ENCODE results near the gene RPP21.
"Not testable (repeated sequence)": the region's sequence is repeated elsewhere in the genome, so short reads cannot be mapped to it uniquely, and the experiment has no call there.

The RPP21 gene

GRCh38 chr6:30329331-30329730 is 15.6 kb upstream of the RPP21 start:
- ATAC-seq (no peak), DNase-seq (no peak)

- DNase-seq, result no peak
- no peak for ATAC-seq
Observed at GRCh38 chr6:30331981-30332380, 13.0 kb upstream of the RPP21 start.

GRCh38 chr6:30334075-30334783 is 10.7 kb upstream of the RPP21 start:
- DNase-seq, result no peak
- ATAC-seq, result no peak

- DNase-seq (no peak), ATAC-seq (no peak)
Observed at GRCh38 chr6:30340589-30341054, 4.3 kb upstream of the RPP21 start.

- DNase-seq, result no peak
- ATAC-seq, result no peak
Observed at GRCh38 chr6:30341218-30341617, 3.7 kb upstream of the RPP21 start.

GRCh38 chr6:30341728-30342127 is 3.2 kb upstream of the RPP21 start:
- ATAC-seq (no peak), DNase-seq (no peak)

- no peak for DNase-seq
- peak; percentile 6 for ATAC-seq
Observed at GRCh38 chr6:30344191-30344867, 627 bp upstream of the RPP21 start.

- ATAC-seq (no peak), DNase-seq (no peak)
Observed at GRCh38 chr6:30345852-30346251, 896 bp downstream of the RPP21 start.

- ATAC-seq (no peak), DNase-seq (no peak)
Observed at GRCh38 chr6:30348957-30349356, 4.0 kb downstream of the RPP21 start.

GRCh38 chr6:30349421-30350177 is 4.6 kb downstream of the RPP21 start:
- ATAC-seq (no peak), DNase-seq (no peak)

GRCh38 chr6:30350524-30350923 is 5.6 kb downstream of the RPP21 start:
- ATAC-seq, result no peak

GRCh38 chr6:30352550-30352949 is 7.6 kb downstream of the RPP21 start:
- DNase-seq, result no peak
- ATAC-seq, result no peak

More at GRCh38 chr6:30350524-30350923, 5.6 kb downstream of the RPP21 start:
- DNase-seq, result no peak

GRCh38 chr6:30355281-30355680 is 10.3 kb downstream of the RPP21 start:
- DNase-seq (no peak), ATAC-seq (no peak)

GRCh38 chr6:30356536-30356935 is 11.6 kb downstream of the RPP21 start:
- no peak for DNase-seq
- ATAC-seq, result no peak

GRCh38 chr6:30357678-30358540 is 13.0 kb downstream of the RPP21 start:
- DNase-seq, result peak; percentile 53
- ATAC-seq, result peak; percentile 78

- ATAC-seq (no peak), DNase-seq (no peak)
Observed at GRCh38 chr6:30359276-30359675, 14.3 kb downstream of the RPP21 start.

GRCh38 chr6:30360139-30360538 is 15.2 kb downstream of the RPP21 start:
- no peak for ATAC-seq
- no peak for DNase-seq

- DNase-seq, result no peak
- no peak for ATAC-seq
Observed at GRCh38 chr6:30361661-30362060, 16.7 kb downstream of the RPP21 start.

GRCh38 chr6:30363459-30363858 is 18.5 kb downstream of the RPP21 start:
- no peak for ATAC-seq

GRCh38 chr6:30364591-30364990 is 19.6 kb downstream of the RPP21 start:
- ATAC-seq, result no peak
- no peak for DNase-seq

More at GRCh38 chr6:30363459-30363858, 18.5 kb downstream of the RPP21 start:
- no peak for DNase-seq

GRCh38 chr6:30369280-30369679 is 24.3 kb downstream of the RPP21 start:
- DNase-seq, ATAC-seq: not testable (repeated sequence)
